GM18507 (cell line): ENCODE data around the gene TK2.
"Not testable (repeated sequence)": the region's sequence is repeated elsewhere in the genome, so short reads cannot be mapped to it uniquely, and the experiment has no call there.

ENCODE experiments used
- DNase-seq: peaks from one replicate; pipeline ENCODE4 v3.0.0; 2011; ENCODE audit warnings: low read depth; ENCODE audit not compliant: insufficient read length; ENCODE audit errors: extremely low spot score
- FAIRE-seq: peaks from 2 replicates; lab custom pipeline; 2011; peaks lifted over from hg19 to GRCh38; lab: Jason Lieb, UNC

The TK2 gene

GRCh38 chr16:66475232-66475631 is 74.7 kb downstream of the TK2 start:
- FAIRE-seq (no peak), DNase-seq (no peak)

GRCh38 chr16:66474750-66475199 is 75.1 kb downstream of the TK2 start:
- peak; percentile 23 for DNase-seq
- peak; percentile 72 for FAIRE-seq

GRCh38 chr16:66473654-66474519 is 76.0 kb downstream of the TK2 start:
- no peak for DNase-seq
- FAIRE-seq = no peak

- DNase-seq = no peak
Observed at GRCh38 chr16:66473051-66473571, 76.8 kb downstream of the TK2 start.

GRCh38 chr16:66471716-66472393 is 78.1 kb downstream of the TK2 start:
- DNase-seq (no peak), FAIRE-seq (no peak)

More at GRCh38 chr16:66473051-66473571, 76.8 kb downstream of the TK2 start:
- FAIRE-seq = no peak

- no peak for DNase-seq
- no peak for FAIRE-seq
Observed at GRCh38 chr16:66471264-66471663, 78.7 kb downstream of the TK2 start.

GRCh38 chr16:66470556-66470955 is 79.4 kb downstream of the TK2 start:
- DNase-seq = no peak
- FAIRE-seq = no peak

GRCh38 chr16:66469947-66470546 is 79.9 kb downstream of the TK2 start:
- DNase-seq (no peak), FAIRE-seq (no peak)

- DNase-seq (no peak), FAIRE-seq (no peak)
Observed at GRCh38 chr16:66469291-66469946, 80.5 kb downstream of the TK2 start.

- FAIRE-seq = no peak
- no peak for DNase-seq
Observed at GRCh38 chr16:66468321-66468965, 81.5 kb downstream of the TK2 start.

GRCh38 chr16:66467611-66468010 is 82.3 kb downstream of the TK2 start:
- DNase-seq (no peak), FAIRE-seq (no peak)

GRCh38 chr16:66466636-66467035 is 83.3 kb downstream of the TK2 start:
- FAIRE-seq, DNase-seq: not testable (repeated sequence)

GRCh38 chr16:66465946-66466345 is 84.0 kb downstream of the TK2 start:
- FAIRE-seq, DNase-seq: not testable (repeated sequence)

- FAIRE-seq (no peak), DNase-seq (no peak)
Observed at GRCh38 chr16:66462912-66463311, 87.0 kb downstream of the TK2 start.

GRCh38 chr16:66460703-66461102 is 89.2 kb downstream of the TK2 start:
- DNase-seq (no peak), FAIRE-seq (no peak)

GRCh38 chr16:66459878-66460277 is 90.0 kb downstream of the TK2 start:
- FAIRE-seq (no peak), DNase-seq (no peak)

- DNase-seq = no peak
- no peak for FAIRE-seq
Observed at GRCh38 chr16:66458853-66459252, 91.1 kb downstream of the TK2 start.

GRCh38 chr16:66458292-66458691 is 91.6 kb downstream of the TK2 start:
- FAIRE-seq = no peak

More at GRCh38 chr16:66458292-66458691, 91.6 kb downstream of the TK2 start:
- no peak for DNase-seq
